GM08714 (cell line): ENCODE measurements around the gene C16orf90.
"Not testable (repeated sequence)": the region's sequence is repeated elsewhere in the genome, so short reads cannot be mapped to it uniquely, and the experiment has no call there.

Experiments used
- H3K4me3 ChIP-seq: fragments of 200-500 bp; sonication (Bioruptor generic); 2 replicates; pipeline ENCODE4 v1.5.1; 2014; ENCODE audit warnings: mild to moderate bottlenecking, low read length, inconsistent platforms
- ZNF274 ChIP-seq: IDR thresholded peaks from 2 replicates; pipeline ENCODE4 v1.6.1; 2012; ENCODE audit warnings: mild to moderate bottlenecking, low read depth, low read length

The C16orf90 gene

GRCh38 chr16:3481696-3482658 is 13.3 kb downstream of the C16orf90 start:
- no peak for TF ChIP-seq ZNF274
- no peak overlapping the region for H3K4me3 ChIP-seq

- TF ChIP-seq ZNF274: no peak
- no peak overlapping the region for H3K4me3 ChIP-seq
Observed at GRCh38 chr16:3480901-3481695, 14.2 kb downstream of the C16orf90 start.

GRCh38 chr16:3479654-3480216 is 15.6 kb downstream of the C16orf90 start:
- TF ChIP-seq ZNF274: no peak

GRCh38 chr16:3478242-3478925 is 16.9 kb downstream of the C16orf90 start:
- H3K4me3 ChIP-seq: no peak overlapping the region
- TF ChIP-seq ZNF274: no peak

More at GRCh38 chr16:3479654-3480216, 15.6 kb downstream of the C16orf90 start:
- no peak overlapping the region for H3K4me3 ChIP-seq

GRCh38 chr16:3476409-3476808 is 18.9 kb downstream of the C16orf90 start:
- TF ChIP-seq ZNF274: no peak
- no peak overlapping the region for H3K4me3 ChIP-seq

GRCh38 chr16:3475604-3476375 is 19.5 kb downstream of the C16orf90 start:
- H3K4me3 ChIP-seq: no peak overlapping the region
- TF ChIP-seq ZNF274: no peak

GRCh38 chr16:3474870-3475269 is 20.4 kb downstream of the C16orf90 start:
- H3K4me3 ChIP-seq: not testable (repeated sequence)

- TF ChIP-seq ZNF274: no peak
Observed at GRCh38 chr16:3474136-3474779, 21.0 kb downstream of the C16orf90 start.

GRCh38 chr16:3473596-3473943 is 21.7 kb downstream of the C16orf90 start:
- H3K4me3 ChIP-seq: not testable (repeated sequence)

More at GRCh38 chr16:3474136-3474779, 21.0 kb downstream of the C16orf90 start:
- no peak overlapping the region for H3K4me3 ChIP-seq

GRCh38 chr16:3472878-3473595 is 22.3 kb downstream of the C16orf90 start:
- TF ChIP-seq ZNF274: no peak
- H3K4me3 ChIP-seq: no peak overlapping the region

GRCh38 chr16:3471518-3472176 is 23.6 kb downstream of the C16orf90 start:
- no peak for TF ChIP-seq ZNF274
- H3K4me3 ChIP-seq: no peak overlapping the region

GRCh38 chr16:3470723-3471122 is 24.6 kb downstream of the C16orf90 start:
- H3K4me3 ChIP-seq: no peak overlapping the region

More at GRCh38 chr16:3470723-3471122, 24.6 kb downstream of the C16orf90 start:
- TF ChIP-seq ZNF274: no peak
